GM12878 (cell line): Measurements from ENCODE around the gene UBB. TPM values are rescaled to one million over a fixed set of nuclear protein-coding genes. Genes with fewer than 3 reads are reported as not detected.

Experiments used
- ATAC-seq: fragments of 200-7000 bp; cut with Tn5 transposase; 3 replicates; pipeline ENCODE4 v1.9.1; 2020; ENCODE audit warnings: mild to moderate bottlenecking, moderate library complexity
- BruUV-seq: library from RNA; stranded (reverse); fragments of 400-500 nt; replicated peaks from 2 replicates; lab custom pipeline; 2021; lab: Mats Ljungman, UMichigan
- CTCF ChIA-PET: fragments of 300-600 bp; sonication (Branson Sonifier 250); formaldehyde crosslinking; extraction: SDS; loops from one replicate; lab custom pipeline; 2021; ENCODE audit warnings: inconsistent platforms; lab: Yijun Ruan, JAX
- POLR2A ChIA-PET: fragments of 350-600 bp; formaldehyde crosslinking; extraction: SDS; loops from one replicate; lab custom pipeline; 2021; ENCODE audit warnings: inconsistent platforms; lab: Charles Lee
- RAD21 ChIA-PET: fragments of 300-600 bp; sonication (Branson Sonifier 250); formaldehyde crosslinking; loops from one replicate; lab custom pipeline; 2023; ENCODE audit warnings: antibody characterized with exemption; ENCODE audit not compliant: unreplicated experiment; lab: Charles Lee
- SMC1A ChIA-PET: fragments of 300-600 bp; sonication (Branson Sonifier 250); formaldehyde crosslinking; loops from one replicate; lab custom pipeline; 2023; ENCODE audit not compliant: unreplicated experiment, uncharacterized antibody; lab: Charles Lee
- DNase-seq: peaks from one replicate; pipeline ENCODE4 v3.0.0-alpha.2; 2011; ENCODE audit warnings: low read depth, low spot score
- FAIRE-seq: peaks from 3 replicates; lab custom pipeline; 2011; peaks lifted over from hg19 to GRCh38; lab: Jason Lieb, UNC
- H2AFZ ChIP-seq: 2 replicates; pipeline ENCODE4 v1.6.0; 2011; ENCODE audit warnings: low read depth, low read length, control low read depth; ENCODE audit not compliant: control insufficient read depth
- H3K27ac ChIP-seq: 2 replicates; pipeline ENCODE4 v1.5.1; 2011; ENCODE audit warnings: control low read depth; ENCODE audit not compliant: control insufficient read depth, insufficient read depth
- H3K27me3 ChIP-seq, 2 experiments: replicated peaks in 1 of 2; 2 replicates each; pipeline versions ENCODE4 v1.6.0 to v1.6.1; 2011; ENCODE audit warnings: low read length in 1 of 2; ENCODE audit not compliant: control insufficient read depth in 2 of 2, insufficient read depth in 2 of 2
- H3K36me3 ChIP-seq, 2 experiments: 2 replicates each; pipeline ENCODE4 v1.5.1; 2011; ENCODE audit warnings: low read length in 1 of 2; ENCODE audit not compliant: control insufficient read depth in 2 of 2, insufficient read depth in 2 of 2
- H3K4me1 ChIP-seq: 2 replicates; pipeline ENCODE4 v1.6.1; 2011; ENCODE audit warnings: mild to moderate bottlenecking, low read length, moderate library complexity, mixed read lengths; ENCODE audit not compliant: control insufficient read depth, insufficient read depth
- H3K4me2 ChIP-seq: 2 replicates; pipeline ENCODE4 v1.6.0; 2011; ENCODE audit warnings: control low read depth; ENCODE audit not compliant: control insufficient read depth, insufficient read depth
- H3K4me3 ChIP-seq: fragments of 200-600 bp; sonication (generic); 2 replicates; pipeline ENCODE4 v1.5.1; 2016
- H3K79me2 ChIP-seq: 2 replicates; pipeline ENCODE4 v1.6.0; 2011; ENCODE audit warnings: low read length; ENCODE audit not compliant: control insufficient read depth, insufficient read depth
- H3K9ac ChIP-seq: 2 replicates; pipeline ENCODE4 v1.8.0; 2011; ENCODE audit warnings: low read length, control low read depth, mixed read lengths; ENCODE audit not compliant: control insufficient read depth, insufficient read depth
- H3K9me3 ChIP-seq: replicated peaks from 3 replicates; pipeline ENCODE4 v1.5.1; 2011; ENCODE audit warnings: mild to moderate bottlenecking, low read length; ENCODE audit not compliant: control insufficient read depth, insufficient read depth
- H4K20me1 ChIP-seq: 2 replicates; pipeline ENCODE4 v1.6.0; 2011; ENCODE audit not compliant: control insufficient read depth, insufficient read depth
- ATF2 ChIP-seq: IDR thresholded peaks from 2 replicates; pipeline ENCODE4 v1.6.1; 2012; ENCODE audit warnings: low read length, inconsistent platforms
- BACH1 ChIP-seq: fragments of 450-650 bp; IDR thresholded peaks from 2 replicates; pipeline ENCODE4 v1.6.1; 2017; ENCODE audit warnings: mild to moderate bottlenecking, borderline replicate concordance
- PAX8 ChIP-seq: fragments of 450-650 bp; IDR thresholded peaks from 2 replicates; pipeline ENCODE4 v1.6.1; 2017; ENCODE audit warnings: mild to moderate bottlenecking, moderate library complexity
- RUNX3 ChIP-seq: IDR thresholded peaks from 2 replicates; pipeline ENCODE4 v1.6.1; 2012; ENCODE audit warnings: low read length, inconsistent platforms
- SREBF1 ChIP-seq: IDR thresholded peaks from 2 replicates; pipeline ENCODE4 v1.6.1; 2012; ENCODE audit warnings: mild to moderate bottlenecking, low read length
- ZBTB11 ChIP-seq: fragments of 450-650 bp; formaldehyde crosslinking; IDR thresholded peaks from 2 replicates; pipeline ENCODE4 v1.5.0; 2022; ENCODE audit warnings: mild to moderate bottlenecking, missing genetic modification characterization
- WGBS: methylation state at CpG from one replicate; pipeline ENCODE4 v1.1.6; 2016; ENCODE audit warnings: low lambda C conversion rate; ENCODE audit not compliant: insufficient replicate concordance, insufficient coverage; ENCODE audit errors: missing lambda C conversion rate; 5-methylcytosine and 5-hydroxymethylcytosine counted together
- in situ Hi-C: fragments of 300-500 bp; cut with MboI; formaldehyde crosslinking; loops from 9 replicates; pipeline ENCODE4 v1.14.3; 2018; ENCODE audit warnings: mixed read lengths
- intact Hi-C: fragments of 100-400 bp; cut with micrococcal nuclease; formaldehyde crosslinking; loops from one replicate; pipeline ENCODE4 v1.14.2; 2022; ENCODE audit not compliant: unreplicated experiment
- polyA plus RNA-seq, 11 experiments: library from polyadenylated mRNA; depleted of rRNA in 4 of 11; unstranded in 6 of 11; stranded (reverse) in 5 of 11; fragments of >200 nt; fragmentation: Nextera tagmentation in 4 of 11; fragmentation: Illumina TruSeq in 1 of 11; extraction: Ambion mirVana in 4 of 11; extraction: Trizol in 1 of 11; gene quantifications; 1 replicate in 1 of 11; 2 replicates in 10 of 11; pipeline versions ENCODE4 v1.2.1 to v1.2.3, GENCODE V29; 2011 to 2016; ENCODE audit warnings: inconsistent platforms in 2 of 11, missing spikeins in 2 of 11, low read depth in 1 of 11
- total RNA-seq, 4 experiments: library from RNA; depleted of rRNA in 3 of 4; stranded (reverse); fragments of >200 nt in 3 of 4; fragmentation: Illumina TruSeq in 1 of 4; extraction: Trizol in 1 of 4; gene quantifications; 2 replicates each; pipeline versions ENCODE4 v1.2.1 to v1.2.3, GENCODE V29; 2013 to 2021

The UBB gene
- total and polyA plus RNA-seq, 10 of the 15 experiments (the other 5 are each of a cell fraction or from before 2014, with no cell fraction given): 1,133 to 4,246 (median 2,099) TPM

- in situ Hi-C loops: loop anchor here (5.0 kb wide), 1 partner anchor 36 kb away; the partner anchor contains the start of gene TRPV2
- H3K4me1 ChIP-seq: peaks cover 16% of the 10 kb centered on the region
- SMC1A ChIA-PET: interaction anchor here (1.0 to 3.0 kb wide), 6 partner anchors 18 to 60 kb away, joined by 3 to 25 read pairs (median 5); partner anchors contain the start of gene TRPV2
- POLR2A ChIA-PET: interaction anchor here (1.0 to 3.2 kb wide), 10 partner anchors 17 to 154 kb away, joined by 3 to 37 read pairs (median 8); partner anchors contain the start of gene TRPV2
- peak; percentile 14; the same call in 1 of the 2 replicates for TF ChIP-seq ZBTB11
- peak; percentile 30; the same call in 1 of the 2 replicates for TF ChIP-seq RUNX3
- no peak for TF ChIP-seq SREBF1
- 0 out of 2 replicates have a peak, but pooled peaks have one; percentile 25 for TF ChIP-seq BACH1
- 0 out of 2 replicates have a peak, but pooled peaks have one; percentile 49 for TF ChIP-seq PAX8
- 0 out of 2 replicates have a peak, but pooled peaks have one; percentile 32 for TF ChIP-seq ATF2
- H3K27ac ChIP-seq: peak overlapping the region; percentile 100
- 1% methylated on average over 14 of the region's 14 CpGs for WGBS
- no peak for FAIRE-seq
- H3K4me2 ChIP-seq: peak overlapping the region; percentile 83
- intact Hi-C loops: loop anchor here (2.0 kb wide), 1 partner anchor 57 kb away; no protein-coding TSS in a partner anchor
- CTCF ChIA-PET: interaction anchor here (1.0 to 4.5 kb wide), 5 partner anchors 18 to 71 kb away, joined by 3 to 53 read pairs (median 4); partner anchors contain the start of gene TRPV2
- ATAC-seq: peak; percentile 5
- no peak for DNase-seq
- H3K9me3 ChIP-seq: no peaks in the 10 kb centered on the region; the same call in 2 of the 3 replicates
- H2AFZ ChIP-seq: no peak overlapping the region
- H3K79me2 ChIP-seq: peaks cover 31% of the 10 kb centered on the region
- peak overlapping the region; percentile 85 for H3K9ac ChIP-seq
- H3K27me3 ChIP-seq: no peaks in the 10 kb centered on the region
- no TSS peak for BruUV-seq
- RAD21 ChIA-PET: interaction anchor here (0.9 to 2.3 kb wide), 6 partner anchors 18 to 93 kb away, joined by 3 to 18 read pairs (median 5); partner anchors contain the start of gene TRPV2
- H3K4me3 ChIP-seq: peak overlapping the region; percentile 76
- H4K20me1 ChIP-seq: peaks cover 4% of the 10 kb centered on the region
- H3K36me3 ChIP-seq: peaks cover 4 to 11% of the 10 kb centered on the region in 2 experiments
Observed at GRCh38 chr17:16381496-16381820, 567 bp downstream of the UBB start.
